AG09309 (cell line): ENCODE measurements around the gene PDLIM4.

Experiments
- DNase-seq: peaks from one replicate; pipeline ENCODE4 v3.0.0-alpha.2; 2010; ENCODE audit warnings: low read depth
- H3K4me3 ChIP-seq: 2 replicates; pipeline ENCODE4 v1.5.1; 2011; ENCODE audit warnings: mild to moderate bottlenecking, low read depth, low read length, moderate library complexity; ENCODE audit not compliant: control insufficient read depth
- TF ChIP-seq, protein P1 (sequence below): IDR thresholded peaks from 2 replicates; pipeline ENCODE4 v1.5.1; 2011; ENCODE audit warnings: mild to moderate bottlenecking, low read depth, low read length, inconsistent platforms; ENCODE audit not compliant: insufficient read depth, control insufficient read depth; ENCODE audit errors: missing control alignments

PDLIM4 gene

DNA sequence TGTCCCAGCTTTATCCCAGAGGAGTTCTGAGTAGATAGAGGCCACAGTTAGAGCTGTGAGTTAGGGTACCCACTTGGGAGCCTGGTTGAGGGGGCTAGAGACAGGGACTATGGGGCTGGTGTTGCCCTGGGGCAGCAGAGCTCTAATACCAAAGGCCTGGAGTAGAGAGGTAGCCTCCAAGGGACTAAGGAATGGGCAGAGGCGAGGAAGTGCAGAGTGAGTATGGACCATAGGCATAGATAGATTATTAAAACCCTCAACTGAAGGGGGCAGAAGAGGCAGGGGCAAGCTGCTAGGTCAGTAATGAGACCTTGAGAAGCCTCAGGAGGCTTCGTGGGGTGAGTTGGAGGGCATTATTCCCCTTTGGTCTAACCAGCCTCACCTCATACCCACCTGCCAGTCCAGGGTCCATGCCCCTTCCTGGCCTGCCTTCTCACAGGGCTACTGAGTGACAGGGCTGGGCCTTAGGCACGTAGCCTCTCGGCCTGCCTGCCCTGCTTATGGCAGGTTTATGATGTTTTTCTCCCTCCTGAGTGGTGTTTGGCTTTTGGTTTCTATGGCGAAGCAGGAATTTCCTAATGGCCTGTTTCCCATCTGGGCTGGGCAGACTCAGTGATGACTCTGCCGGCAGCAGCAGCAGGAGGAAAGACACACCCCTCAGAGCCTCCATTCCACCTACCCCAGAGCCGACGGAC lies 8.0 kb downstream of the PDLIM4 start:
- H3K4me3 ChIP-seq, result no peak overlapping the region
- DNase-seq, result peak; percentile 91
- TF ChIP-seq, protein P1, sequence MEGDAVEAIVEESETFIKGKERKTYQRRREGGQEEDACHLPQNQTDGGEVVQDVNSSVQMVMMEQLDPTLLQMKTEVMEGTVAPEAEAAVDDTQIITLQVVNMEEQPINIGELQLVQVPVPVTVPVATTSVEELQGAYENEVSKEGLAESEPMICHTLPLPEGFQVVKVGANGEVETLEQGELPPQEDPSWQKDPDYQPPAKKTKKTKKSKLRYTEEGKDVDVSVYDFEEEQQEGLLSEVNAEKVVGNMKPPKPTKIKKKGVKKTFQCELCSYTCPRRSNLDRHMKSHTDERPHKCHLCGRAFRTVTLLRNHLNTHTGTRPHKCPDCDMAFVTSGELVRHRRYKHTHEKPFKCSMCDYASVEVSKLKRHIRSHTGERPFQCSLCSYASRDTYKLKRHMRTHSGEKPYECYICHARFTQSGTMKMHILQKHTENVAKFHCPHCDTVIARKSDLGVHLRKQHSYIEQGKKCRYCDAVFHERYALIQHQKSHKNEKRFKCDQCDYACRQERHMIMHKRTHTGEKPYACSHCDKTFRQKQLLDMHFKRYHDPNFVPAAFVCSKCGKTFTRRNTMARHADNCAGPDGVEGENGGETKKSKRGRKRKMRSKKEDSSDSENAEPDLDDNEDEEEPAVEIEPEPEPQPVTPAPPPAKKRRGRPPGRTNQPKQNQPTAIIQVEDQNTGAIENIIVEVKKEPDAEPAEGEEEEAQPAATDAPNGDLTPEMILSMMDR, result no peak

- DNase-seq, result no peak
- TF ChIP-seq, protein P1, result no peak
- no peak overlapping the region for H3K4me3 ChIP-seq
These were observed 8.7 kb downstream of the PDLIM4 start for GRCh38 chr5:132266031-132266835.

DNA sequence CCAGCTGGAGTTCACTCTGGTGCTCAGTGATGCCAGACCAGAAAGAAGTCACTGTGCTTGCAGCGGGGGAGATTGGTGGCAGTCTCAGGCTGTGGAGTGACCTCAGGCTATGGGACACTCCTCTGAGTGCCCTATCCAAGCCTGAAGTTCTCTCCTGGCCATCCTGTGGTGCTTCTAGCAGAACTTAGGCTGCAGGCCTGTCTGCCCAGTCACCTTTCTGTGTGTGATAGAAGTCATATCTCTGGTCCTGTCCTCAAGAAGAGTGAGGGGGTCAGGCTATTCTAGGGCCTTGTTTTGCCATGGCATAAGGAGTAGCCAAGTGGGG lies 9.3 kb downstream of the PDLIM4 start:
- no peak for DNase-seq
- no peak overlapping the region for H3K4me3 ChIP-seq
- TF ChIP-seq, protein P1, result no peak

GRCh38 chr5:132267166-132267739 lies 9.8 kb downstream of the PDLIM4 start:
- no peak for DNase-seq

GRCh38 chr5:132267931-132268768 lies 10.7 kb downstream of the PDLIM4 start:
- no peak overlapping the region for H3K4me3 ChIP-seq
- TF ChIP-seq, protein P1, result no peak
- no peak for DNase-seq

More at GRCh38 chr5:132267166-132267739, 9.8 kb downstream of the PDLIM4 start:
- TF ChIP-seq, protein P1, result no peak
- H3K4me3 ChIP-seq, result no peak overlapping the region
